ENCODE measurements around the gene PDGFD.
"Not testable (repeated sequence)": the region's sequence is repeated elsewhere in the genome, so short reads cannot be mapped to it uniquely, and the experiment has no call there.

PDGFD gene

DNA sequence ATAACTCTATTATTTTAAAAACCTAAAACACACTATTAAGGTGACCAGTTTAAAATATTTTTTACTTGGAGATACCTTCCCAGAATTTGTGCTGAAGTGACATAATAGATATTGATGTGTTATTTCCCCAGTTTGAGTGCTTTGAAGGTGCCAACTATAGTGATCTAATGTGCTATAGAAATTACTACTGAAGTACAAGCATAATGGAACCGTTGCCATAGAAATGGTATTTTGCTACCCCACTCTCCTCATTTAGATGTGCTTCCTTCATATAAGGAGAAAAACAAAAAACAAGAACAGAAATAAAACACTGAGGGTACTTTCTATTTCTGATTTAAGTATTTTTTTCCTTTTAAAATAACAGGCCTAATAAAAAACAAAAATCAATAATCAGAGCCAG is 108.4 kb downstream of the PDGFD start:
- H3K9me3 ChIP-seq (ENCODE audit: control insufficient read depth in 2 of 2, low read length in 2 of 2), result no peaks in the 10 kb centered on the region
- H3K4me3 ChIP-seq (ENCODE audit: low read length in 2 of 2), result no peak overlapping the region
- no peak overlapping the region for H3K9ac ChIP-seq (ENCODE audit: low read length in 2 of 2)
- H3K4me1 ChIP-seq (ENCODE audit: control insufficient read depth, insufficient read depth, low read length), result no peaks in the 10 kb centered on the region
- no peaks in the 10 kb centered on the region for H3K36me3 ChIP-seq (ENCODE audit: control insufficient read depth in 2 of 2, insufficient read depth in 2 of 2, low read length in 2 of 2)
- H3K27ac ChIP-seq (ENCODE audit: low read length), result no peak overlapping the region
- H3K27me3 ChIP-seq (ENCODE audit: control insufficient read depth in 1 of 2, insufficient read depth in 2 of 2, low read length in 2 of 2), result no peaks in the 10 kb centered on the region

DNA sequence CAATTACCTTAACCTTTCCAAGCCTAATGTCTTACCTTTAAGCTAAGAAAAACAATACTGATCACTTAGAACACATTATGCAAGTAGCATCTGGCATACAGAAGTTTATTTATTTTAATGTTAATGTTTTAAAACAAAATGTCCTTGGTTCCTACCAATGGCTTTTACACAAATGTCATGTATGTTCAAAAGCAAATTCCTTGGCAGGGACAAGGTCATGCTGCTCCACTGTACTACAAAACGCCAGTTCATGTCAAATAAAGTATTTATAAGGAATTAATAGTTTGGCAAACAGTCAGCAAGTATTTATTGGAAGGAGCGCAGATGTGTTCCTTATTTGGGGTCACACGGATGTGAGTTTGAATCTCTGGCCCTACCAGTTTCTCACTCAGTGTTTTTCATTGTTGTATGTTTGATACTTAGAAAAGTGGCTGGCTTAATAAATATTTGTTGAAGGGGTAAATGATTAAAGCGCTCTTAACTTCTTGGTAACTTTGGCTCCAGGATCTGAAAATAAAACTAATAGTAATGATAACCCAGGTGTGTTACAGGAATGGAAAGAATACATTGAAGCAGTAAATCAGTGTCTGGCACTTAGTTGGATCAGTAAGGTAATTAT is 108.9 kb downstream of the PDGFD start:
- Histone ChIP-seq H3K36me3 (ENCODE audit: control insufficient read depth in 2 of 2, insufficient read depth in 2 of 2, low read length in 2 of 2) (no peaks in the 10 kb centered on the region), H3K27ac (ENCODE audit: low read length) (no peak overlapping the region), H3K4me1 (ENCODE audit: control insufficient read depth, insufficient read depth, low read length) (no peaks in the 10 kb centered on the region), H3K4me3 (ENCODE audit: low read length in 2 of 2) (no peak overlapping the region), H3K9ac (ENCODE audit: low read length in 2 of 2) (no peak overlapping the region), H3K9me3 (ENCODE audit: control insufficient read depth in 2 of 2, low read length in 2 of 2) (no peaks in the 10 kb centered on the region), H3K27me3 (ENCODE audit: control insufficient read depth in 1 of 2, insufficient read depth in 2 of 2, low read length in 2 of 2) (no peaks in the 10 kb centered on the region)

GRCh38 chr11:104053743-104054478 is 110.0 kb downstream of the PDGFD start:
- no peaks in the 10 kb centered on the region for H3K9me3 ChIP-seq (ENCODE audit: control insufficient read depth in 2 of 2, low read length in 2 of 2)

GRCh38 chr11:104051778-104052177 is 112.2 kb downstream of the PDGFD start:
- H3K36me3 ChIP-seq (ENCODE audit: control insufficient read depth in 2 of 2, insufficient read depth in 2 of 2, low read length in 2 of 2), result no peaks in the 10 kb centered on the region
- no peak overlapping the region for H3K9ac ChIP-seq (ENCODE audit: low read length in 2 of 2)

More at GRCh38 chr11:104053743-104054478, 110.0 kb downstream of the PDGFD start:
- Histone ChIP-seq H3K4me1 (ENCODE audit: control insufficient read depth, insufficient read depth, low read length) (no peaks in the 10 kb centered on the region), H3K4me3 (ENCODE audit: low read length in 2 of 2) (no peak overlapping the region), H3K9ac (ENCODE audit: low read length in 2 of 2) (no peak overlapping the region), H3K27me3 (ENCODE audit: control insufficient read depth in 1 of 2, insufficient read depth in 2 of 2, low read length in 2 of 2) (no peaks in the 10 kb centered on the region), H3K27ac (ENCODE audit: low read length) (no peak overlapping the region), H3K36me3 (ENCODE audit: control insufficient read depth in 2 of 2, insufficient read depth in 2 of 2, low read length in 2 of 2) (no peaks in the 10 kb centered on the region)

DNA sequence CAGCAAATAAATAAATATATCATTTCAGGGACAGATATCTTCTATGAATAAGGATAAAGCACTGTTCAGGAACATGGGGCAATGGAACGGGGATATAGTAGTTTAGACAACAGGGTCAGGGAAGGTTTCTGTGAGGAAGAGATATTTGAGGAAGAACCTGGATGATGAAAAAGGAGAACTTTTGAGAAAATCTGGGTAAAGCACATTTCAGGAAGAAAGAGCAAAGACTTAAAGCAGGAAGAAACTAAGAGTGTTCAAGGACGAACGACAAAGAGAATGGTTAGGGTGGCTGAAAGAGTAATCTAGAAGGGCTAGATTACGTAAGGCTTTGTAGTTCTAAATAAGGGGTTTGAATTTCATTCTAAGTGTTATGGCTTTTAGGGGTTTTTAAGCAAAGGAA is 114.8 kb downstream of the PDGFD start:
- Histone ChIP-seq H3K27me3 (ENCODE audit: control insufficient read depth in 1 of 2, insufficient read depth in 2 of 2, low read length in 2 of 2) (no peaks in the 10 kb centered on the region), H3K9ac (ENCODE audit: low read length in 2 of 2) (no peak overlapping the region)

More at GRCh38 chr11:104051778-104052177, 112.2 kb downstream of the PDGFD start:
- no peaks in the 10 kb centered on the region for H3K4me1 ChIP-seq (ENCODE audit: control insufficient read depth, insufficient read depth, low read length)
- no peaks in the 10 kb centered on the region for H3K9me3 ChIP-seq (ENCODE audit: control insufficient read depth in 2 of 2, low read length in 2 of 2)
- no peaks in the 10 kb centered on the region for H3K27me3 ChIP-seq (ENCODE audit: control insufficient read depth in 1 of 2, insufficient read depth in 2 of 2, low read length in 2 of 2)
- no peak overlapping the region for H3K4me3 ChIP-seq (ENCODE audit: low read length in 2 of 2)
- H3K27ac ChIP-seq (ENCODE audit: low read length), result no peak overlapping the region

DNA sequence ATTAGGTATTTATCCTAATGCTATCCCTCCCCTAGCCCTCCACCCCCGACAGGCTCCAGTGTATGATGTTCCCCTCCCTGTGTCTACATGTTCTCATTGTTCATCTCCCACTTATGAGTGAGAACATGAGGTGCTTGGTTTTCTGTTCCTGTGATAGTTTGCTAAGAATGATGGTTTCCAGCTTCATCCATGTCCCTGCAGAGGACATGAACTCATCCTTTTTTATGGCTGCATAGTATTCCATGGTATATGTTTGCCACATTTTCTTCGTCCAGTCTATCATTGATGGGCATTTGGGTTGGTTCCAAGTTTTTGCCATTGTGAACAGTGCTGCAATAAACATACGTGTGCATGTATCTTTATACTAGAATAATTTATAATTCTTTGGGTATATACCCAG is 117.1 kb downstream of the PDGFD start:
- H3K27me3 ChIP-seq (ENCODE audit: control insufficient read depth in 1 of 2, insufficient read depth in 2 of 2, low read length in 2 of 2); H3K9ac ChIP-seq (ENCODE audit: low read length in 2 of 2); H3K36me3 ChIP-seq (ENCODE audit: control insufficient read depth in 2 of 2, insufficient read depth in 2 of 2, low read length in 2 of 2); H3K4me3 ChIP-seq (ENCODE audit: low read length in 2 of 2); H3K27ac ChIP-seq (ENCODE audit: low read length); H3K4me1 ChIP-seq (ENCODE audit: control insufficient read depth, insufficient read depth, low read length); H3K9me3 ChIP-seq (ENCODE audit: control insufficient read depth in 2 of 2, low read length in 2 of 2): not testable (repeated sequence)

More for the DNA sequence above, 114.8 kb downstream of the PDGFD start:
- Histone ChIP-seq H3K36me3 (ENCODE audit: control insufficient read depth in 2 of 2, insufficient read depth in 2 of 2, low read length in 2 of 2) (no peaks in the 10 kb centered on the region), H3K9me3 (ENCODE audit: control insufficient read depth in 2 of 2, low read length in 2 of 2) (peaks cover 0 to 2% of the 10 kb centered on the region in 2 donors), H3K4me1 (ENCODE audit: control insufficient read depth, insufficient read depth, low read length) (no peaks in the 10 kb centered on the region), H3K27ac (ENCODE audit: low read length) (no peak overlapping the region), H3K4me3 (ENCODE audit: low read length in 2 of 2) (no peak overlapping the region)

GRCh38 chr11:104046331-104046730 is 117.6 kb downstream of the PDGFD start:
- Histone ChIP-seq H3K4me1 (ENCODE audit: control insufficient read depth, insufficient read depth, low read length) (no peaks in the 10 kb centered on the region), H3K27ac (ENCODE audit: low read length) (no peak overlapping the region), H3K36me3 (ENCODE audit: control insufficient read depth in 2 of 2, insufficient read depth in 2 of 2, low read length in 2 of 2) (no peaks in the 10 kb centered on the region), H3K27me3 (ENCODE audit: control insufficient read depth in 1 of 2, insufficient read depth in 2 of 2, low read length in 2 of 2) (no peaks in the 10 kb centered on the region), H3K9me3 (ENCODE audit: control insufficient read depth in 2 of 2, low read length in 2 of 2) (peaks cover 0 to 2% of the 10 kb centered on the region in 2 donors), H3K4me3 (ENCODE audit: low read length in 2 of 2) (no peak overlapping the region), H3K9ac (ENCODE audit: low read length in 2 of 2) (no peak overlapping the region)

- peaks cover 0 to 2% of the 10 kb centered on the region in 2 donors for H3K9me3 ChIP-seq (ENCODE audit: control insufficient read depth in 2 of 2, low read length in 2 of 2)
- no peak overlapping the region for H3K4me3 ChIP-seq (ENCODE audit: low read length in 2 of 2)
- no peak overlapping the region for H3K27ac ChIP-seq (ENCODE audit: low read length)
- H3K36me3 ChIP-seq (ENCODE audit: control insufficient read depth in 2 of 2, insufficient read depth in 2 of 2, low read length in 2 of 2), result no peaks in the 10 kb centered on the region
- no peaks in the 10 kb centered on the region for H3K4me1 ChIP-seq (ENCODE audit: control insufficient read depth, insufficient read depth, low read length)
- H3K27me3 ChIP-seq (ENCODE audit: control insufficient read depth in 1 of 2, insufficient read depth in 2 of 2, low read length in 2 of 2), result no peaks in the 10 kb centered on the region
- no peak overlapping the region for H3K9ac ChIP-seq (ENCODE audit: low read length in 2 of 2)
Measured at GRCh38 chr11:104043678-104044239, 120.2 kb downstream of the PDGFD start.

DNA sequence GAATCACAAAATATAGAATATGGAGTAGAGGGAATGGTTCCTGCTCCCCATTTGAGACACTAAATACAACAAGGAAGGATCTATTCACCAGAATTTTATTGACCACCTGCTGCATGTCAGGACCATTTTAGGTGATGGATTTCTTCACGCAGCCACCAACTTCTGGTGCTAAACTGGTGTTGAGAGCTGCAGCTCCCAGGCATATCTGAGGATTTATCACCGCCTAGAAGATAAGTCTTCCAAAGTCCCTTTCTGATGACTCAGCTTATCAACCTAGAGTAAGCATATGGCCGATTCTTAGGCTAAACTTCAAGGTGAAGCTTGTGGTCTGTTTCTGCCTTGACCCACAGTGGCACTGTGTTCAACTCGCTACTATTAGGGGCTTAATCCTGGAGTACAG is 120.8 kb downstream of the PDGFD start:
- Histone ChIP-seq H3K9me3 (ENCODE audit: control insufficient read depth in 2 of 2, low read length in 2 of 2) (peaks cover 0 to 2% of the 10 kb centered on the region in 2 donors), H3K36me3 (ENCODE audit: control insufficient read depth in 2 of 2, insufficient read depth in 2 of 2, low read length in 2 of 2) (no peaks in the 10 kb centered on the region), H3K9ac (ENCODE audit: low read length in 2 of 2) (no peak overlapping the region), H3K27me3 (ENCODE audit: control insufficient read depth in 1 of 2, insufficient read depth in 2 of 2, low read length in 2 of 2) (no peaks in the 10 kb centered on the region), H3K4me3 (ENCODE audit: low read length in 2 of 2) (no peak overlapping the region), H3K4me1 (ENCODE audit: control insufficient read depth, insufficient read depth, low read length) (no peaks in the 10 kb centered on the region), H3K27ac (ENCODE audit: low read length) (no peak overlapping the region)

- Histone ChIP-seq H3K9me3 (ENCODE audit: control insufficient read depth in 2 of 2, low read length in 2 of 2) (peaks cover 0 to 2% of the 10 kb centered on the region in 2 donors), H3K27ac (ENCODE audit: low read length) (no peak overlapping the region), H3K27me3 (ENCODE audit: control insufficient read depth in 1 of 2, insufficient read depth in 2 of 2, low read length in 2 of 2) (no peaks in the 10 kb centered on the region), H3K4me1 (ENCODE audit: control insufficient read depth, insufficient read depth, low read length) (no peaks in the 10 kb centered on the region), H3K36me3 (ENCODE audit: control insufficient read depth in 2 of 2, insufficient read depth in 2 of 2, low read length in 2 of 2) (no peaks in the 10 kb centered on the region), H3K4me3 (ENCODE audit: low read length in 2 of 2) (no peak overlapping the region), H3K9ac (ENCODE audit: low read length in 2 of 2) (no peak overlapping the region)
Measured at GRCh38 chr11:104041792-104042191, 122.2 kb downstream of the PDGFD start.

- H3K4me1 ChIP-seq (ENCODE audit: control insufficient read depth, insufficient read depth, low read length), result no peaks in the 10 kb centered on the region
- no peaks in the 10 kb centered on the region for H3K9me3 ChIP-seq (ENCODE audit: control insufficient read depth in 2 of 2, low read length in 2 of 2)
- no peak overlapping the region for H3K4me3 ChIP-seq (ENCODE audit: low read length in 2 of 2)
- no peaks in the 10 kb centered on the region for H3K27me3 ChIP-seq (ENCODE audit: control insufficient read depth in 1 of 2, insufficient read depth in 2 of 2, low read length in 2 of 2)
- H3K36me3 ChIP-seq (ENCODE audit: control insufficient read depth in 2 of 2, insufficient read depth in 2 of 2, low read length in 2 of 2), result no peaks in the 10 kb centered on the region
- H3K9ac ChIP-seq (ENCODE audit: low read length in 2 of 2), result no peak overlapping the region
- no peak overlapping the region for H3K27ac ChIP-seq (ENCODE audit: low read length)
Measured at GRCh38 chr11:104036995-104037394, 127.0 kb downstream of the PDGFD start.

Data from stomach smooth muscle (tissue), 2 donors.